Activated T-helper 2 cell treated with anti-CD3 and anti-CD28 coated beads, Interferon-gamma antibody, Interleukin-2, Interleukin-4, amounts not matched to agents 10 μg/mL and 5 μg/mL and 100 μg/mL, durations not matched to agents 14 hours and 24 hours and 36 hours (primary cell): ENCODE results near the gene SETD1A. TPM values are rescaled to one million over a fixed set of nuclear protein-coding genes. Genes with fewer than 3 reads are reported as not detected.
A peak's percentile ranks its signal among the peaks of the same experiment; 100 is the strongest.

Source experiments
- DNase-seq: peaks from one replicate; pipeline ENCODE4 v3.0.0; 2021; ENCODE audit warnings: low spot score
- H3K27ac Mint-ChIP-seq: one replicate; pipeline ENCODE4 v1.8.0; 2021; ENCODE audit warnings: mixed read lengths
- H3K27me3 Mint-ChIP-seq: one replicate; pipeline ENCODE4 v1.8.0; 2021; ENCODE audit warnings: low read depth, mixed read lengths
- H3K36me3 Mint-ChIP-seq: one replicate; pipeline ENCODE4 v1.8.0; 2021; ENCODE audit warnings: low read depth, mixed read lengths
- H3K4me1 Mint-ChIP-seq: one replicate; pipeline ENCODE4 v1.8.0; 2021; ENCODE audit warnings: low read depth, mixed read lengths
- H3K4me3 Mint-ChIP-seq: one replicate; pipeline ENCODE4 v1.8.0; 2021; ENCODE audit warnings: low read depth, mild to moderate bottlenecking, moderate library complexity, mixed read lengths
- H3K9me3 Mint-ChIP-seq: one replicate; pipeline ENCODE4 v1.8.0; 2021; ENCODE audit warnings: mixed read lengths
- intact Hi-C: fragments of 100-400 bp; cut with micrococcal nuclease; formaldehyde crosslinking; loops from one replicate; pipeline ENCODE4 v1.15.1; 2023
- total RNA-seq: library from RNA; stranded (reverse); gene quantifications from 2 replicates; pipeline ENCODE4 v1.2.3, GENCODE V29; 2022

The SETD1A gene
- total RNA-seq, 1 donor from 2014 or later, result 28.9 TPM

DNA sequence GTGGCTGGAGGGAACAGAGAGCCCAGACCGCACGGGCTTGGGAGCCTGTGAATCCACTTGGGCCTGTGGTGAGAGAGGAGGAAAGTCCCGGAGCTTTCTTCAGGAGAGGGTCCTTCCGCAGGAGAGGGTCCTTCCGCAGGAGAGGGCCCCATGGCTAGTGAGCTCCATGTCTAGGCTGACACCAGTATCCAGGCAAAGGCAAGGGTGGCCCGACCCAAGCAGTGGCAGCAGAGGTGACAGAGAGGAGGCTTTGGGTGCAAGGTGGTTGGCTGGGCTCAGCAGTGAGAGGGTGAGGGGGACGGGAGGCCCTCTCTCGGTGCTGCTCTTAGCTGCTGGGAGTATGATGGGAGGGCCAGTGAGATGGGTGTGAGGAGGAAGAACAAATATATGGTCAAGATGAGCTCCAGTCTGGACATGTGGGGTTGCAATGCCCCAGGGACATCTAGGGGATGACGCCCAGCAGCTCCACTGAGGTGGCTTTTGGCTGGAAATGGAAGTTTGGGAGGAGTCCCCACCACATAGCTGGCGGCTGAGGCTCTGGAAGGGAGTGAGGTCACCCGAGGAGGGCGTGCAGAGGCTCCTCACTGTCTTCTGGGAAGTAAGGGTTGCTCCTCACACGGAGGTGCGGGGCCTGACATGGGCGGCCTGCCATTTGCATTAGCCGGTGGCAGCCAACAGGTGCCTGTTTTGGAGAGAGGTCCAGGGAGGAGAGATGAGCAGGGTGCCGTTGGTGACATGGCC lies 25.2 kb downstream of the SETD1A start:
- Mint-ChIP-seq H3K4me1 (peaks cover 4% of the 10 kb centered on the region), H3K9me3 (no peaks in the 10 kb centered on the region), H3K27me3 (no peaks in the 10 kb centered on the region), H3K4me3 (no peak overlapping the region), H3K27ac (no peak overlapping the region), H3K36me3 (peaks cover 32% of the 10 kb centered on the region)
- intact Hi-C loops, result no loop called here
- no peak for DNase-seq

DNA sequence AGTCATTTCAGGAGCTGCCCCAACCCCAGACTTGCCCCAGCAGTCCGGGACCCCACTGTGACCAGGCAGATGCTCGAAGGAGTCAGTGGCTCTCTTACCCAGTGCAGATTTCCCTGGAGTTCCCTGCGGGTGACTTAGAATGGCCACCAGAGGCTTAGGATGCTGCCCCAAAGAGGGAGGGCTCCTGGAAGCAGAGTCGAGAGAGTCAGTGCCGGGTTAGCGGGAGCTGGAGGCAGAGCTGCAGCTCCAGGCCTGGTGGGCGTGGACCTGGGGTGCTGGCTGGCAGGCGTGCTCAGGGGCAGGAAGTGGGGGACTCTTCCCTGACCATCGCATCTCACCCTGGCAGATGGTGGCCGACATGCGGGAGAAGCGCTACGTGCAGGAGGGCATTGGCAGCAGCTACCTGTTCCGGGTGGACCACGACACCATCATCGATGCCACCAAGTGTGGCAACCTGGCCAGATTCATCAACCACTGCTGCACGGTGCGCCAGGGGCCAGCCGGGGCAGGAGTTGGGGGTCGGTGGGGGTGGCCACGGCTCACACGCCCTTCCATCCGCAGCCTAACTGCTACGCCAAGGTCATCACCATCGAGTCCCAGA lies 25.8 kb downstream of the SETD1A start:
- Mint-ChIP-seq H3K27me3 (no peaks in the 10 kb centered on the region), H3K4me1 (peaks cover 4% of the 10 kb centered on the region), H3K9me3 (no peaks in the 10 kb centered on the region), H3K27ac (no peak overlapping the region), H3K4me3 (no peak overlapping the region), H3K36me3 (peaks cover 32% of the 10 kb centered on the region)
- DNase-seq, result no peak
- intact Hi-C loops, result no loop called here

DNA sequence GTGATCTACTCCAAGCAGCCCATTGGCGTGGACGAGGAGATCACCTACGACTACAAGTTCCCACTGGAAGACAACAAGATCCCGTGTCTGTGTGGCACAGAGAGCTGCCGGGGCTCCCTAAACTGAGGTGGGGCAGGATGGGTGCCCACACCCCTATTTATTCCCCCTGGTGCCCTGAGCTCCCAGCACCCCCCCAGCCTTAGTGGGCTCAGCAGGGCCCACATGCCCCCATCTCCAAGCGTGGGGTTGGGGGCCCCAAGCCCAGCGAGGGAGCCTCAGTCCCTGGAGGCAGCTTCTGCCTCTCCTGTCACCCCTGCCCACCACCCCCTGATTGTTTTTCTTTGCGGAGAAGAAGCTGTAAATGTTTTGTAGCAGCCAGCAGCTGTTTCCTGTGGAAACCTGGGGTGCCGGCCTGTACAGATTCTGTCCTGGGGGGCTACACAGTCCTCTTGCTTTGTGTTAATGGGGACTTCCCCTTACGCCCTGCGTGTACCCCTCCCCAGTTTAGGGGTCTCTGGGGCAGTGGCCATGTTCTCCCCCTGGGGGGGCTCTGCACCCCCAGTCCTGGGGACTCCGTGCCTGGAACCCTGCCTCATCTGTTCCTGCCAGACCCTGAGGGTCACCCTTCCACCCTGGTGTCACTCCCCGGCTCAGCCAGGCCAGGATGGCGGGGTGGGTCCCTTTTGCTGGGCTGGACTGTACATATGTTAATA lies 26.5 kb downstream of the SETD1A start:
- Mint-ChIP-seq H3K27ac (no peak overlapping the region), H3K27me3 (no peaks in the 10 kb centered on the region), H3K36me3 (peaks cover 26% of the 10 kb centered on the region), H3K4me3 (no peak overlapping the region), H3K4me1 (peaks cover 4% of the 10 kb centered on the region), H3K9me3 (no peaks in the 10 kb centered on the region)
- intact Hi-C loops, result loop anchor here (2.0 kb wide), 1 partner anchor 111 kb away; the partner anchor contains the start of gene VKORC1
- no peak for DNase-seq

DNA sequence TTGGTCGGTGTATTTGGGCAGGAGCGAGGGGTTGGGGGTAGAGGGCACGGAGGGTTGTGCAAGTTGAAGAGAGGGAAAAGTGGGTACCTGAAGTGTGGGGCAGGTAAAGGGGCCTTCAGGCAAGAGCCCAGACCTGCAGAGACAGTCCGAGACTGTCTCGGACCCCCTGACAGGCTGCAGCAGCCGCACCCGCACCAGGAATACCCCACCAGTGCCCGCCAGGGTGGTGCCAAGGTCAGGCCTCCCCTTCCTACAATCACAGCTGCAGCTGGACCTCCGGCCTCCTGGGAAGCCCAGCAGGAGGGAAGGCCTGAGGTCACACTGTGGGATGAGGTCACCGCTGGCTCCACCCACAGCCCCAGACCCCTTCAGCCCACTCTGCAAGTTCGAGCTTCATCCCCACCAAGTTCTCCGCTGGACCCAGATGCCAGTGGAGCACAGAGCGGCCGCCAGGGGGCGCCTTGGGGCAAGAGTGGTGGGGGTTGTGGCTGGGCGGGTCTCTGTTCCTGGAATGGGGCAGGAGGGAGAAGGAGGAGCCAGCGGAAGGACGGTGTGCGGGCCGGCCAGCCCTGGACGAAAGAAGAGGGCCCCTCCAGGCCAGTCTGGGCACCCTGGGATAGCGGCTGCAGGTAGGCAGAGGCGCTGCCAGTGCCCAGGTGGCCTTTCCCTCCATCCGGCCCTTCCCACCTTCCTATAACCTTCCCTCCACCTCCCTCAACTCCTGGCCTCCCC lies 27.3 kb downstream of the SETD1A start, which contains the start of gene HSD3B7:
Gene HSD3B7, plus strand, starts transcription at position 539 of the 732 bp plus-strand sequence. CDS start 452 bp downstream, outside the sequence.
- H3K4me1 Mint-ChIP-seq, result peaks cover 4% of the 10 kb centered on the region
- no peaks in the 10 kb centered on the region for H3K9me3 Mint-ChIP-seq
- intact Hi-C loops, result loop anchor here (2.0 to 5.0 kb wide), 2 partner anchors 110 to 882 kb away; partner anchors contain the start of gene VKORC1
- no peaks in the 10 kb centered on the region for H3K27me3 Mint-ChIP-seq
- peak within 1 kb of the TSS; percentile 33 for H3K27ac Mint-ChIP-seq
- DNase-seq, result peak; percentile 69
- H3K4me3 Mint-ChIP-seq, result peak within 1 kb of the TSS; percentile 8
- H3K36me3 Mint-ChIP-seq, result peaks cover 26% of the 10 kb centered on the region

DNA sequence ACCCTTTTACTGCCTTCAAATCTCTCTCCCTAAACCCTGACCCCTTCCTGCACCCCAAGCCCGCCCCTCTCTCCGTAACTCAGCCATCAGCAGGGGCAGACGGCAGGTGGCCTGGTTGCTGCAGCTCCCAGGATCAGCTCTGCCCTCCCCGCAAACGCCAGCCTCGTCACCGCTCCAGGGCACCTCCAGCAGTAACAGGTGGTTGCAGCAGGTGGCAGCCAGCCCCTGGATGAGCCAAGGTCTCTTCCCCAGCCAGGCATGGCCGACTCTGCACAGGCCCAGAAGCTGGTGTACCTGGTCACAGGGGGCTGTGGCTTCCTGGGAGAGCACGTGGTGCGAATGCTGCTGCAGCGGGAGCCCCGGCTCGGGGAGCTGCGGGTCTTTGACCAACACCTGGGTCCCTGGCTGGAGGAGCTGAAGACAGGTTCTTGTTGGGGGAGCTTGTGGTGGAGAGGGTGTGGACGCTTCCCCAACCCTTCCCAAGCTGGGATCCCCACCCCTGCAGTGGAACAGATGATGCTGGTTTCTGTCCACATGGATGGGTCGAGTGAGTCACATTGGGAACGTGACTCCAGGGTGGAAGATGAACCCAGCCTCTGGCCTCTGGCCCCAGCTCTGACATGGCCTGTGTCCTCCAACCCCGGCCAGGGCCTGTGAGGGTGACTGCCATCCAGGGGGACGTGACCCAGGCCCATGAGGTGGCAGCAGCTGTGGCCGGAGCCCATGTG lies 28.0 kb downstream of the SETD1A start:
- Mint-ChIP-seq H3K36me3 (peaks cover 21% of the 10 kb centered on the region), H3K27ac (peak overlapping the region; percentile 33), H3K4me3 (no peak overlapping the region), H3K9me3 (no peaks in the 10 kb centered on the region), H3K4me1 (peaks cover 4% of the 10 kb centered on the region), H3K27me3 (no peaks in the 10 kb centered on the region)
- intact Hi-C loops, result loop anchor here (2.0 to 5.0 kb wide), 2 partner anchors 109 to 882 kb away; partner anchors contain the start of gene VKORC1
- no peak for DNase-seq

DNA sequence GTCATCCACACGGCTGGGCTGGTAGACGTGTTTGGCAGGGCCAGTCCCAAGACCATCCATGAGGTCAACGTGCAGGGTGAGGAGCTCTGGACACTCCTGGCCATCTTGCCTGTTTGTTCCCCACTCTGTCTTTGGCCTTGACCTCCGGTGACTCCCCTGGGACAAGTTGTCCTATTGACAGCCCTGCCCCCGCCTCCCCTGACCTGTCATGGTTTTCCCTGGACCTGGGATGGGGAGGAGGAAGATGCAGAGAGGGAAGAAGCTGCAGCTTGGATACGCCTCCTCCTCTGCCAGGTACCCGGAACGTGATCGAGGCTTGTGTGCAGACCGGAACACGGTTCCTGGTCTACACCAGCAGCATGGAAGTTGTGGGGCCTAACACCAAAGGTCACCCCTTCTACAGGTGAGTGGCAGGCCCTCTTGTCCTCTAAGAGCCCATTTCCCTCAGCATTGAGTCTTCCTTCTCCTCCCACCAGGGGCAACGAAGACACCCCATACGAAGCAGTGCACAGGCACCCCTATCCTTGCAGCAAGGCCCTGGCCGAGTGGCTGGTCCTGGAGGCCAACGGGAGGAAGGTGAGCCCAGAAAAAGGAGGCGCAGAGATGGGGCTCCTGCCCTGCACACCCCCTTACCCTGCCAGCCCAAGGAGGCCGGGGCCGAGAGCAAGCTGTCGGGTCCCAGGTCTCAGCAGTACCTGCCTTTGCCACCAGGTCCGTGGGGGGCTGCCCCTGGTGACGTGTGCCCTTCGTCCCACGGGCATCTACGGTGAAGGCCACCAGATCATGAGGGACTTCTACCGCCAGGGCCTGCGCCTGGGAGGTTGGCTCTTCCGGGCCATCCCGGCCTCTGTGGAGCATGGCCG lies 28.8 kb downstream of the SETD1A start:
- Mint-ChIP-seq H3K4me1 (peaks cover 4% of the 10 kb centered on the region), H3K36me3 (peaks cover 17% of the 10 kb centered on the region), H3K9me3 (no peaks in the 10 kb centered on the region), H3K27ac (no peak overlapping the region), H3K27me3 (no peaks in the 10 kb centered on the region), H3K4me3 (no peak overlapping the region)
- intact Hi-C loops, result loop anchor here (5.0 kb wide), 1 partner anchor 881 kb away; no protein-coding TSS in a partner anchor
- no peak for DNase-seq

DNA sequence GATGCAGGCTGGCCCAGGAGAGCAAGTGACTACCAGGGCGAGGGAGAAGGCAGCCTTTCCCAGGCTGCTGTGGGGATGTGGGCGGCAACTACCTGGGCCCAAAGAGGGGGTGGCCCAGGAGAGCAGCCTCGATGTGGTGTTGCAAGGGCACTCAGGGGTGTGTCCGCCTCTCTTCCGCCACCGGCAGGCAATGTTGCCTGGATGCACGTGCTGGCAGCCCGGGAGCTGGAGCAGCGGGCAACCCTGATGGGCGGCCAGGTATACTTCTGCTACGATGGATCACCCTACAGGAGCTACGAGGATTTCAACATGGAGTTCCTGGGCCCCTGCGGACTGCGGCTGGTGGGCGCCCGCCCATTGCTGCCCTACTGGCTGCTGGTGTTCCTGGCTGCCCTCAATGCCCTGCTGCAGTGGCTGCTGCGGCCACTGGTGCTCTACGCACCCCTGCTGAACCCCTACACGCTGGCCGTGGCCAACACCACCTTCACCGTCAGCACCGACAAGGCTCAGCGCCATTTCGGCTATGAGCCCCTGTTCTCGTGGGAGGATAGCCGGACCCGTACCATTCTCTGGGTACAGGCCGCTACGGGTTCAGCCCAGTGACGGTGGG lies 30.1 kb downstream of the SETD1A start:
- Mint-ChIP-seq H3K36me3 (peaks cover 7% of the 10 kb centered on the region), H3K9me3 (no peaks in the 10 kb centered on the region), H3K4me1 (peaks cover 5% of the 10 kb centered on the region), H3K27me3 (no peaks in the 10 kb centered on the region), H3K4me3 (no peak overlapping the region), H3K27ac (no peak overlapping the region)
- intact Hi-C loops, result loop anchor here (5.0 kb wide), 1 partner anchor 880 kb away; no protein-coding TSS in a partner anchor
- DNase-seq, result no peak

DNA sequence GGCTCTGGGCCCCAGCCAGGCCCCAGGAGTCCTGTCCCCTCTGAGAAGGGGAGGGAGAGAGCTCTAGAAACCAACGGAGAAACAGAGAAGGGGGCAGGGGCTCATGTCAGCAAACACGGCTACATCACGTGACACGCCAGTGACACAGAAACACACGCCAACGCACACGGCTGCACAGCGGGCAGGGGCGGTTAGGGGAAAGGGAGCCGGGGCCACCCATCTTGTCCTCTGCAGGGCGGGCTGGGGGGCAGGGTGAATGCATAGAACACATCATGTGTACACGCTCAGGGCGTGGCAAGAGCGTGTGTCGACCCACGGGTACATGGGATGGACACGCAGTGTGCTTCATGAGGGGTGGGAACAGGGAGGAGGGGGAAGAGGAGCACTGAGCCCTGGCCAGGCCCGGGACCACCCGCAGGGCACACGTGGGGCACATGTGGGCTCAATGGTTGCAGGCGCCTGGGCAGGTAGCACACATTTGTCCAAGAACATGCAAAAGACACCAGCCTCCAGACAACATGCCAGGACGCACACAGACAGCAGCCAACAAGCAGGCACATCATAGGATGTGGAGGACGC lies 32.0 kb downstream of the SETD1A start:
- intact Hi-C loops, result loop anchor here (5.0 kb wide), 1 partner anchor 878 kb away; no protein-coding TSS in a partner anchor

DNA sequence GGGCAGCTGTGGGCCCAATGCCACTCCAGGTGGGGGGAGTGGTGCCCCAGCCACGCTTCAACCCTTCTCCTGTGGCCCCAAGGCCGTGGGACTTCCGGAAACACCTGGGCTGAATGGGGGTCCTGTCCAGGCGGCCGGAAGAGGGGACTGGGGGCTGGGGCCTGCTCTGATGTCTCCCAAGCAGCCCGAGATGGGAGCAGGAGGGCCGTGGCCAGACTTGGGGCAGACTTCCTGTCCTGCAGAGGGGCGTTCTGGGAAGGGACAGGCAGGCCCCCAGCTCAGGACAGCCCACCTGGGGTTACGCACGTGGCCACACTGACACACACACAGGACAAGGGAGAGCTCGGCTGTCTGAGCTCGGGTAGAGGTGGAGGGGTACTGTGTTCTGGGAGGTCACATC lies 32.6 kb downstream of the SETD1A start:
- Mint-ChIP-seq H3K27ac (no peak overlapping the region), H3K27me3 (no peaks in the 10 kb centered on the region), H3K9me3 (no peaks in the 10 kb centered on the region), H3K4me1 (peaks cover 12% of the 10 kb centered on the region), H3K4me3 (no peak overlapping the region), H3K36me3 (no peaks in the 10 kb centered on the region)
- intact Hi-C loops, result no loop called here
- no peak for DNase-seq

More for the DNA sequence above, 32.0 kb downstream of the SETD1A start:
- H3K4me1 Mint-ChIP-seq, result peaks cover 10% of the 10 kb centered on the region
- no peak overlapping the region for H3K4me3 Mint-ChIP-seq
- no peaks in the 10 kb centered on the region for H3K9me3 Mint-ChIP-seq
- no peaks in the 10 kb centered on the region for H3K27me3 Mint-ChIP-seq
- no peak overlapping the region for H3K27ac Mint-ChIP-seq
- no peak for DNase-seq
- no peaks in the 10 kb centered on the region for H3K36me3 Mint-ChIP-seq

DNA sequence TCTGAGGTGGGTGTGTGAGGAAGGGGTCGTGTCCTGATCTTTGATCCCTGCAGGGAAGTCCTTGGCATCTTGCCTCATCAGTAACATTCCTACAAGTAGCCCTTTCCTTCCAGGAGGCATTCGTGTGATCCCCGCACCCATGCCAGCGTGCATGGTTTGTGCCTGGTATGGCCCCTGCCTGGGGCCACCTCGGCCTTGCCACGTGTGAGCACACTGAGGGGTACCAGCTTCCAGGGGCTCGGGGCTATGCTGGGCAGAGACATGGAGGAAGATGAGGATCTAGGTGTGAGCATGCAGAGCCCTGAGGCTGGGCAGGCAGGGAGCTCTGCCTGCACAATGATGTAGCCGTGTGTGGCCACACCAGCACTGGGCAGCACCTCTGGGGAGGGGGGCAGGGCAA lies 33.5 kb downstream of the SETD1A start:
- Mint-ChIP-seq H3K27me3 (no peaks in the 10 kb centered on the region), H3K36me3 (no peaks in the 10 kb centered on the region), H3K27ac (no peak overlapping the region), H3K4me1 (peaks cover 11% of the 10 kb centered on the region), H3K9me3 (no peaks in the 10 kb centered on the region), H3K4me3 (no peak overlapping the region)
- intact Hi-C loops, result no loop called here
- no peak for DNase-seq
